IMR-90 (cell line): ENCODE measurements around the gene PHACTR3. TPM values are rescaled to one million over a fixed set of nuclear protein-coding genes. Genes with fewer than 3 reads are reported as not detected.
A peak's percentile ranks its signal among the peaks of the same experiment; 100 is the strongest.
"Not testable (repeated sequence)": the region's sequence is repeated elsewhere in the genome, so short reads cannot be mapped to it uniquely, and the experiment has no call there.

Source experiments
- ATAC-seq: fragments of 200-7000 bp; cut with Tn5 transposase; 2 replicates; pipeline ENCODE4 v1.9.1; 2020; ENCODE audit warnings: low read depth, mild to moderate bottlenecking, moderate library complexity
- BruUV-seq: library from RNA; stranded (reverse); fragments of 400-500 nt; replicated peaks from 2 replicates; lab custom pipeline; 2021; lab: Mats Ljungman, UMichigan
- CTCF ChIA-PET: fragments of 300-600 bp; formaldehyde crosslinking; extraction: SDS; loops from one replicate; lab custom pipeline; 2021; ENCODE audit warnings: antibody characterized with exemption; lab: Yijun Ruan, JAX
- POLR2A ChIA-PET: fragments of 300-600 bp; sonication (Branson Sonifier 250); formaldehyde crosslinking; loops from one replicate; lab custom pipeline; 2022; ENCODE audit warnings: antibody characterized with exemption; ENCODE audit not compliant: unreplicated experiment; lab: Charles Lee
- DNase-seq: peaks from one replicate; pipeline ENCODE4 v3.0.0; 2013
- H2AFZ ChIP-seq: replicated peaks from 2 replicates; pipeline ENCODE3; 2013; ENCODE audit warnings: low read length, mild to moderate bottlenecking; ENCODE audit not compliant: poor library complexity
- H2AK5ac ChIP-seq: 2 replicates; pipeline ENCODE4 v1.6.1; 2013; ENCODE audit warnings: low read depth, low read length, inconsistent platforms
- H2AK9ac ChIP-seq: replicated peaks from 2 replicates; pipeline ENCODE3; 2013; ENCODE audit warnings: mild to moderate bottlenecking, low read depth, low read length, moderate library complexity; ENCODE audit not compliant: poor library complexity
- H2BK120ac ChIP-seq: 2 replicates; pipeline ENCODE4 v1.6.1; 2013; ENCODE audit warnings: low read depth, low read length, inconsistent platforms
- H2BK15ac ChIP-seq: 3 replicates; pipeline ENCODE4 v1.6.1; 2013; ENCODE audit warnings: low read depth, low read length, inconsistent platforms
- H2BK20ac ChIP-seq: 2 replicates; pipeline ENCODE4 v1.6.1; 2013; ENCODE audit warnings: low read depth, mild to moderate bottlenecking, inconsistent platforms, low read length, moderate library complexity
- H2BK5ac ChIP-seq: 2 replicates; pipeline ENCODE4 v1.6.1; 2013; ENCODE audit warnings: mild to moderate bottlenecking, low read depth, low read length, inconsistent platforms; ENCODE audit not compliant: poor library complexity, severe bottlenecking
- H3K14ac ChIP-seq: replicated peaks from 2 replicates; pipeline ENCODE4 v1.6.1; 2013; ENCODE audit warnings: low read depth, low read length, inconsistent platforms
- H3K18ac ChIP-seq: 2 replicates; pipeline ENCODE4 v1.6.1; 2013; ENCODE audit warnings: low read depth, low read length, control low read depth
- H3K23ac ChIP-seq: 2 replicates; pipeline ENCODE4 v1.6.1; 2013; ENCODE audit warnings: low read depth, low read length, inconsistent platforms
- H3K27ac ChIP-seq: 2 replicates; pipeline ENCODE4 v1.5.1; 2013; ENCODE audit warnings: mild to moderate bottlenecking, control low read depth, low read length; ENCODE audit not compliant: insufficient read depth
- H3K27me3 ChIP-seq: 2 replicates; pipeline ENCODE4 v1.6.1; 2013; ENCODE audit warnings: low read length; ENCODE audit not compliant: control insufficient read depth, insufficient read depth
- H3K36me3 ChIP-seq: 2 replicates; pipeline ENCODE4 v1.6.1; 2013; ENCODE audit warnings: low read length, mixed read lengths; ENCODE audit not compliant: control insufficient read depth, insufficient read depth
- H3K4ac ChIP-seq: 2 replicates; pipeline ENCODE4 v1.6.1; 2013; ENCODE audit warnings: low read depth, low read length, inconsistent platforms
- H3K4me1 ChIP-seq: 2 replicates; pipeline ENCODE4 v1.6.1; 2013; ENCODE audit warnings: low read length, mixed read lengths; ENCODE audit not compliant: control insufficient read depth, insufficient read depth
- H3K4me2 ChIP-seq: 2 replicates; pipeline ENCODE4 v1.6.1; 2013; ENCODE audit warnings: low read depth, mild to moderate bottlenecking, control low read depth, low read length, moderate library complexity
- H3K4me3 ChIP-seq: 2 replicates; pipeline ENCODE4 v1.5.1; 2013; ENCODE audit warnings: low read depth, mild to moderate bottlenecking, control low read depth, low read length, moderate library complexity; ENCODE audit not compliant: insufficient read depth
- H3K56ac ChIP-seq: 2 replicates; pipeline ENCODE4 v1.6.1; 2013; ENCODE audit warnings: low read length, inconsistent platforms; ENCODE audit not compliant: insufficient read depth; ENCODE audit errors: extremely low read depth
- H3K79me1 ChIP-seq, 2 experiments: 2 replicates each; pipeline ENCODE4 v1.6.1; 2013; ENCODE audit warnings: low read length in 2 of 2, inconsistent platforms in 1 of 2, low read depth in 1 of 2
- H3K9ac ChIP-seq: 2 replicates; pipeline ENCODE4 v1.6.1; 2013; ENCODE audit warnings: low read depth, low read length, control low read depth
- H3K9me1 ChIP-seq: 2 replicates; pipeline ENCODE4 v1.6.1; 2013; ENCODE audit warnings: low read length, inconsistent platforms; ENCODE audit not compliant: insufficient read depth
- H3K9me3 ChIP-seq: 2 replicates; pipeline ENCODE4 v1.6.1; 2013; ENCODE audit warnings: low read length; ENCODE audit not compliant: control insufficient read depth, insufficient read depth
- H4K20me1 ChIP-seq: 2 replicates; pipeline ENCODE4 v1.6.1; 2013; ENCODE audit warnings: low read length, inconsistent platforms; ENCODE audit not compliant: insufficient read depth
- H4K5ac ChIP-seq: 2 replicates; pipeline ENCODE4 v1.6.1; 2013; ENCODE audit warnings: mild to moderate bottlenecking, low read depth, low read length, control low read depth
- H4K8ac ChIP-seq, 2 experiments: 2 replicates each; pipeline ENCODE4 v1.6.1; 2013; ENCODE audit warnings: low read depth in 2 of 2, low read length in 2 of 2, control low read depth in 1 of 2, inconsistent platforms in 1 of 2
- H4K91ac ChIP-seq: 2 replicates; pipeline ENCODE4 v1.6.1; 2013; ENCODE audit warnings: low read depth, low read length, inconsistent platforms; ENCODE audit not compliant: insufficient read depth
- BHLHE40 ChIP-seq: fragments of 150-350 bp; IDR thresholded peaks from 2 replicates; pipeline ENCODE4 v1.6.1; 2016; ENCODE audit warnings: mild to moderate bottlenecking, low read depth, low read length
- CHD1 ChIP-seq: IDR thresholded peaks from 2 replicates; pipeline ENCODE4 v1.6.1; 2012; ENCODE audit warnings: low read depth, low read length, improper control_type of control experiment
- MAFK ChIP-seq: IDR thresholded peaks from 2 replicates; pipeline ENCODE4 v1.6.1; 2012; ENCODE audit warnings: low read depth, low read length, improper control_type of control experiment
- POLR2A ChIP-seq: IDR thresholded peaks from 2 replicates; pipeline ENCODE4 v1.6.1; 2012; ENCODE audit warnings: mild to moderate bottlenecking, low read depth, low read length
- WGBS, 2 experiments: methylation state at CpG; one replicate each; pipeline versions ENCODE4 v1.1.5 to v1.1.7; 2013; ENCODE audit warnings: missing lambda C conversion rate in 2 of 2; ENCODE audit not compliant: insufficient read length in 1 of 2; ENCODE audit errors: extremely low coverage in 2 of 2; 5-methylcytosine and 5-hydroxymethylcytosine counted together
- dilution Hi-C: fragments of 300-500 bp; cut with HindIII; formaldehyde crosslinking; loops from one replicate; pipeline ENCODE4 v1.14.3; 2018; ENCODE audit warnings: low sequenced_read_pairs; ENCODE audit not compliant: unreplicated experiment
- in situ Hi-C: fragments of 300-500 bp; cut with MboI; formaldehyde crosslinking; loops from 3 replicates; pipeline ENCODE4 v1.14.3; 2019; ENCODE audit warnings: low sequenced_read_pairs, inconsistent platforms, mixed read lengths
- intact Hi-C: fragments of 100-400 bp; cut with micrococcal nuclease; formaldehyde crosslinking; loops from 2 replicates; pipeline ENCODE4 v1.10.0; 2022
- polyA plus RNA-seq, 3 experiments: library from polyadenylated mRNA; depleted of rRNA; stranded (reverse); fragments of >200 nt; gene quantifications; 2 replicates each; pipeline ENCODE4 v1.2.3, GENCODE V29; 2012; ENCODE audit warnings: low replicate concordance in 1 of 3
- total RNA-seq: library from RNA; depleted of rRNA; stranded (reverse); fragments of >200 nt; gene quantifications from 2 replicates; pipeline ENCODE4 v1.2.3, GENCODE V29; 2012

Gene PHACTR3
- total and polyA plus RNA-seq, 2 of the 4 experiments (the other 2 are of a cell fraction) = not detected

GRCh38 chr20:59888050-59888449 lies 283.7 kb downstream of the PHACTR3 start:
- CTCF ChIA-PET = no interaction called here
- Histone ChIP-seq H2BK5ac (no peak overlapping the region), H3K79me1 (no peaks in the 10 kb centered on the region), H3K23ac (no peak overlapping the region), H3K27ac (no peak overlapping the region), H2AK9ac (no peak overlapping the region), H3K4ac (no peak overlapping the region), H4K91ac (no peak overlapping the region), H3K4me2 (no peak overlapping the region), H2BK120ac (no peak overlapping the region), H2BK20ac (no peak overlapping the region), H2BK15ac (no peak overlapping the region), H4K5ac (no peak overlapping the region), H3K56ac (no peak overlapping the region), H3K18ac (no peak overlapping the region), H3K4me1 (no peaks in the 10 kb centered on the region), H2AK5ac (no peak overlapping the region), H3K9me1 (no peaks in the 10 kb centered on the region), H3K4me3 (no peak overlapping the region), H3K9ac (no peak overlapping the region), H3K14ac (no peak overlapping the region), H3K36me3 (no peaks in the 10 kb centered on the region), H4K8ac (no peak overlapping the region), H2AFZ (no peak overlapping the region), H4K20me1 (no peaks in the 10 kb centered on the region), H3K9me3 (no peaks in the 10 kb centered on the region), H3K27me3 (no peaks in the 10 kb centered on the region)
- POLR2A ChIA-PET = no interaction called here
- WGBS, 2 experiments = no CpG with 5 or more reads among the region's 1 CpG
- in situ Hi-C loops (no loop called here), dilution Hi-C loops (no loop called here), intact Hi-C loops (no loop called here)
- no peak for DNase-seq
- TF ChIP-seq CHD1 = no peak
- TF ChIP-seq MAFK = peak; percentile 97
- no peak for TF ChIP-seq BHLHE40
- no peak for TF ChIP-seq POLR2A
- ATAC-seq = no peak
- BruUV-seq = no TSS peak

GRCh38 chr20:59890035-59890434 lies 285.7 kb downstream of the PHACTR3 start:
- H2BK20ac ChIP-seq, H3K4me1 ChIP-seq, ATAC-seq, H3K36me3 ChIP-seq, BruUV-seq, H3K27me3 ChIP-seq, H3K9ac ChIP-seq, H3K4me2 ChIP-seq, H2BK120ac ChIP-seq, in situ Hi-C loops, H3K23ac ChIP-seq, H3K9me1 ChIP-seq, H3K14ac ChIP-seq, H3K18ac ChIP-seq, H4K5ac ChIP-seq, H2AFZ ChIP-seq, POLR2A ChIA-PET, H4K91ac ChIP-seq, H2BK15ac ChIP-seq, CTCF ChIA-PET, H3K56ac ChIP-seq, H3K9me3 ChIP-seq, H3K79me1 ChIP-seq, H2BK5ac ChIP-seq, intact Hi-C loops, H3K4ac ChIP-seq, H2AK9ac ChIP-seq, H3K4me3 ChIP-seq, H4K20me1 ChIP-seq, DNase-seq, H4K8ac ChIP-seq, H3K27ac ChIP-seq, dilution Hi-C loops, H2AK5ac ChIP-seq: not testable (repeated sequence)
- WGBS, 2 experiments = no CpG with 5 or more reads among the region's 2 CpGs
